GM19238 (cell line): ENCODE measurements around the gene BCO2.

ENCODE experiments used
- DNase-seq: peaks from one replicate; pipeline ENCODE4 v3.0.0; 2011; ENCODE audit warnings: low spot score; ENCODE audit not compliant: insufficient read length

Gene BCO2

DNA sequence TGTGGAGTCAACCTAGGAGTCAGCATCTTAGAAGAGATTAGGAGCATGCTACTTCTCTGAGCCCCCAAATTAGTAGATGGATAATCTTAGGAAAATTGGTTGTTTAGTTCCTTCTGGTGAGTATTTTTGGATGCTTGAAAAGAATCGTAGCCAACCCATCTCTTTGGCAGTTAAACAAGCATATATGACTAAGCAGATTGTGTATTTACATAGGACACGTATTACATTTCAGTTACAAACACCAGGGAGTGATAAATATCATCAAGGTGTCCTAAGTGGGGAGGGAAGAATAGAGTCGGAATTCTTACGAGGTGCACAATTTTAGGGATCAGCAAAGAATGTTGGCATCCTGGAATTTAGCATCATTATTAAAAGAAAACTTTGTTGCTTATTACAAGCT, 71.9 kb downstream of the BCO2 start:
- DNase-seq: no peak

- DNase-seq: no peak
Observed at GRCh38 chr11:112248201-112248600, 72.9 kb downstream of the BCO2 start.

- DNase-seq: no peak
Observed at GRCh38 chr11:112249871-112250610, 74.7 kb downstream of the BCO2 start.

GRCh38 chr11:112253605-112254242, 78.4 kb downstream of the BCO2 start:
- DNase-seq: no peak

- DNase-seq: no peak
Observed at GRCh38 chr11:112255067-112255720, 79.9 kb downstream of the BCO2 start.

DNA sequence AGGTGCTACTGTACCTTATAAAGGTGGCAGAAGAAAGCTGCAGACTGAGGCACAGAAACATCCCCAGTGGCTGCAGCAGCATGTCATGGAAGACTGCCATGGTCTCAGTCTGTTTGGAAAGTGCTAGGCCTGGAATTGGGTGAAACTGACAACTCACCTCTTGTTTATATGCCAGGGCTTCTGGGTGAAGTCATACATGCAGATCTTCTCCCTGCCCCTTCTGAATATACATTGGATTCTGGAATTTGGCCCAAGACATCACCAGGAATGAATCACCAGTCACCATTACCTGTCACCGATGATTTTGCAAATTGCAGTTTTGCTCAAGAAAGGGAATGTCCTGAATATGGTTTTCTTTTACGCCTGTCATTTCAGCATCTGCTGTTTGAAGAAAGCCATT, 85.2 kb downstream of the BCO2 start, which contains the start of gene PLET1:
Gene PLET1, minus strand, starts transcription at position 371 of the 400 bp plus-strand sequence. Its CDS starts 271 bp downstream, at position 100.
- no peak for DNase-seq

DNA sequence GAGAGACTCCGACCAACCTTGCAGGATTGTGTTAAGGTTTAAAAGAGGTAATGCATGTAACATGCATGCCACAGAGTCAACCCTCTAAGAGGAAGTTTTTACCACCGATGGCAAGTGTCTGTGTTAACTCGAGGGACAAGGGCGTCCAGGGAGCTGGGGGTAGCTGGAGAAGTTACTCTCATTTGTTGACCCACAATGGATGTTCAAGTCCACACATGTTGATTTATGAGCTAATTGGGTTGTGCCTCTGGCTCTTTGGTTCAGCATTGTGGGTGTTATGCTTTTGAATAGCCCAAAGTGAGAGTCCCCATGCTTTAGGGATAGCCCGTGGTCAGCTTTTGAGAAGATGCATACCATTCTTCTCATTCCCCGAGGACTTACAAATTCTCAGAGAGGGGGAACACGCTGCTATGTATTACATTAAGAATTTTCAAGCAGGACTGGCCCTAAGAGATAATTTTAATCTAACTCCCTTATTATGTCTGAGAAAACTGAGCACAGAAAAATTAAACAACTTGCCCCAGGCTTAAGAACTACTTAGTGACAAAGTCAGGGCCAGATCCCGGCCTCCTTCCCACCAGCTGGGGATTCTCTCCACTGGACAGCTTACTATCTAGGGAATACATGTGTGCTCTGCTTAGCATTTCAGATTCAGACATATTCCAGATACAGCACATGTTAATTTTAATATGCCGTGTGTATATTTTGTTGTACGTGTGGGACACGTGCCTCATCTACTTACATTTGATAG, 90.5 kb downstream of the BCO2 start:
- no peak for DNase-seq

DNA sequence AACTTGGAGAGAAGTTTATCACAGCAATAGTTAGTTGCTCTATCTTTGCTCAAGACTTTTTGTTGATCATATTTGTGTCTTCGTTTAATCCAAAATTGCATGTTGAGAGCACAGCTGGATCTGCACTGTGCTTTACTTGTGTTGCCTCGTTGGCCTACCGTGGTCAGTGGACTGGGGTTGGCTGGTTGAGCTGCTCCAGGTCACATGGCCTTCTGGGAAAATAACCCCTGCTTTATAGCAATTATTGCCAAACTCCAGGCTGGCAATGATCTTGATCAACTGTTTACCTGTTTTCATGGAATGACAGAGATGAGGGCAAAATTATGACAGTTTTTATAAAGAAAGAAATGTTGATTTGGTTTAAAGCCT, 91.1 kb downstream of the BCO2 start:
- no peak for DNase-seq

- no peak for DNase-seq
Observed at GRCh38 chr11:112267188-112267591, 91.9 kb downstream of the BCO2 start.

- no peak for DNase-seq
Observed at GRCh38 chr11:112268406-112268805, 93.1 kb downstream of the BCO2 start.
